Muscle layer of duodenum (tissue), 2 donors: ENCODE results near the gene HSFX2.
"Not testable (repeated sequence)": the region's sequence is repeated elsewhere in the genome, so short reads cannot be mapped to it uniquely, and the experiment has no call there.

Experiments
- H3K27ac ChIP-seq: one replicate; pipeline ENCODE4 v1.7.0; 2013; ENCODE audit warnings: mild to moderate bottlenecking, low read length
- H3K27me3 ChIP-seq: one replicate; pipeline ENCODE4 v1.7.0; 2013; ENCODE audit warnings: low read depth, mild to moderate bottlenecking, control low read depth, low read length
- H3K36me3 ChIP-seq, 2 donors: one replicate each; pipeline ENCODE4 v1.7.0; 2013; ENCODE audit warnings: low read length in 2 of 2, control low read depth in 1 of 2, mild to moderate bottlenecking in 1 of 2; ENCODE audit not compliant: insufficient read depth in 2 of 2, control insufficient read depth in 1 of 2
- H3K4me1 ChIP-seq, 2 donors: one replicate each; pipeline ENCODE4 v1.7.0; 2013; ENCODE audit warnings: low read length in 2 of 2, mild to moderate bottlenecking in 2 of 2, control low read depth in 1 of 2, moderate library complexity in 1 of 2; ENCODE audit not compliant: insufficient read depth in 2 of 2, control insufficient read depth in 1 of 2
- H3K4me3 ChIP-seq, 2 donors: one replicate each; pipeline ENCODE4 v1.7.0; 2013; ENCODE audit warnings: low read length in 2 of 2, low read depth in 1 of 2, mild to moderate bottlenecking in 1 of 2
- H3K9me3 ChIP-seq, 2 donors: one replicate each; pipeline ENCODE4 v1.7.0; 2013; ENCODE audit warnings: low read length in 2 of 2, control low read depth in 1 of 2, mild to moderate bottlenecking in 1 of 2; ENCODE audit not compliant: control insufficient read depth in 1 of 2
- donor health status: healthy.

The HSFX2 gene, protein sequence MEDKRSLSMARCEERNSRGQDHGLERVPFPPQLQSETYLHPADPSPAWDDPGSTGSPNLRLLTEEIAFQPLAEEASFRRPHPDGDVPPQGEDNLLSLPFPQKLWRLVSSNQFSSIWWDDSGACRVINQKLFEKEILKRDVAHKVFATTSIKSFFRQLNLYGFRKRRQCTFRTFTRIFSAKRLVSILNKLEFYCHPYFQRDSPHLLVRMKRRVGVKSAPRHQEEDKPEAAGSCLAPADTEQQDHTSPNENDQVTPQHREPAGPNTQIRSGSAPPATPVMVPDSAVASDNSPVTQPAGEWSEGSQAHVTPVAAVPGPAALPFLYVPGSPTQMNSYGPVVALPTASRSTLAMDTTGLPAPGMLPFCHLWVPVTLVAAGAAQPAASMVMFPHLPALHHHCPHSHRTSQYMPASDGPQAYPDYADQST

GRCh38 chrX:149595214-149595613 is at the start of gene HSFX2:
HSFX2 (minus strand) TSS chrX:149595314; CDS start chrX:149594700, 614 bp downstream.
- not testable (repeated sequence) for H3K27ac ChIP-seq, H3K4me1 ChIP-seq, H3K27me3 ChIP-seq, H3K4me3 ChIP-seq, H3K9me3 ChIP-seq, H3K36me3 ChIP-seq

DNA sequence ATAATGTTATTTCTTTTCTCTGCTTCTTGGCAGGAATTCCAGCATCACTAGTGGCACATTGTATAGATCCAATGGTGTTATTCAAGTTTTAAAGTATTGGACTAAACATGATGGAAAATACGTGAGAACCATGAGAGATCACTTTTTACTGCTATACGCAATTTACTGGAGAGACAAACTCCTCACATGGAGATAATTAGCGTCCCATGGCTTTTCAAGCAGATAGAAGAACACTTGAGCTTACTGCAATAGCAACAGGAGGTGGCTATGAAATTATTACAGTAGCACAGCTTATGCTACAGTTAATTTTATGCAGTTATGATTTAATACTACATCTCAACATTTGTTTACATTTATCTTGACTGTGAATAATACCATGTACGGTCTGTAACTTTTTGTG is 48.4 kb upstream of the HSFX2 start:
- Histone ChIP-seq H3K27me3 (no peaks in the 10 kb centered on the region), H3K4me3 (no peak overlapping the region), H3K36me3 (no peaks in the 10 kb centered on the region), H3K9me3 (no peaks in the 10 kb centered on the region), H3K27ac (no peak overlapping the region), H3K4me1 (no peaks in the 10 kb centered on the region)

DNA sequence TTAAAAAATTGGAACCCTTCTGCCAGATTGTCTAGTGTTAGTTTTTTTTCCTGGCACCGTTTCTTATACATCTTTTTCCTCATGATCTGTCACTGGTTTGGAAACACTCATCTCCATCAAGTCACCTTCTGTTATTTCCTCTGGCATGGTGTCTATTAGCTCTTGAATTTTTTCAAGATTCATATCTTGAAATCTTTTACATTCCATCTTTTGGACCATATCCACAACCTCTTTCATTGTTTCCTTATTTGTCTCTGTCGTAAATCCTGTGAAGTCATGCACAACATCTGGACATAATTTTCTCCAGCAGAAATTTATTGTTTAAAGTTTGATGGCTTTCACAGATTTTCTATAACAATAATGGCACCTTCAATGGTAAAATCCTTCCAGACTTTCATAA is 46.7 kb upstream of the HSFX2 start:
- Histone ChIP-seq H3K4me1 (no peaks in the 10 kb centered on the region), H3K36me3 (no peaks in the 10 kb centered on the region), H3K27ac (no peak overlapping the region), H3K9me3 (no peaks in the 10 kb centered on the region), H3K27me3 (no peaks in the 10 kb centered on the region), H3K4me3 (no peak overlapping the region)

DNA sequence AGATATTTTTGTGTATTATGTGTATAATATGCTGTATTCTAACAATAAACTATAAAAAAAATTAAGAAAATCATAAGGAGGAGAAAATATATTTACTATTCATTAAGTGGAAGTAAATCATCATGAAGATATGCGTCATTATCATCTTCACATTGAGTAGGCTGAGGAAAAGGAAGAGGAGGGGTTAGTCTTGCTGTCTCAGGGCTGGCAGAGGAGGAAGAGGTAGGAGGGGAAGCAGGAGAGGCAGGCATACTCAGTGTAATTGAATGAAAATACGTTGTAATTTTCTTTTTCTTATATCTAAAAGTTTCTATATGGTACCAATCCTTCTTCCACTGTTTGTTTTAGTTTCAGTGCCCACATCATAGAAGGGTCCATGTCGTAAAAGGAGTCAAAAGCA is 46.3 kb upstream of the HSFX2 start:
- H3K4me1 ChIP-seq = no peaks in the 10 kb centered on the region
- no peaks in the 10 kb centered on the region for H3K9me3 ChIP-seq
- H3K36me3 ChIP-seq = no peaks in the 10 kb centered on the region
- H3K27me3 ChIP-seq = no peaks in the 10 kb centered on the region
- H3K27ac ChIP-seq = no peak overlapping the region
- no peak overlapping the region for H3K4me3 ChIP-seq

GRCh38 chrX:149639568-149639967 is 44.5 kb upstream of the HSFX2 start:
- Histone ChIP-seq H3K9me3 (no peaks in the 10 kb centered on the region), H3K27me3 (no peaks in the 10 kb centered on the region), H3K36me3 (no peaks in the 10 kb centered on the region), H3K4me3 (no peak overlapping the region), H3K4me1 (no peaks in the 10 kb centered on the region), H3K27ac (no peak overlapping the region)

DNA sequence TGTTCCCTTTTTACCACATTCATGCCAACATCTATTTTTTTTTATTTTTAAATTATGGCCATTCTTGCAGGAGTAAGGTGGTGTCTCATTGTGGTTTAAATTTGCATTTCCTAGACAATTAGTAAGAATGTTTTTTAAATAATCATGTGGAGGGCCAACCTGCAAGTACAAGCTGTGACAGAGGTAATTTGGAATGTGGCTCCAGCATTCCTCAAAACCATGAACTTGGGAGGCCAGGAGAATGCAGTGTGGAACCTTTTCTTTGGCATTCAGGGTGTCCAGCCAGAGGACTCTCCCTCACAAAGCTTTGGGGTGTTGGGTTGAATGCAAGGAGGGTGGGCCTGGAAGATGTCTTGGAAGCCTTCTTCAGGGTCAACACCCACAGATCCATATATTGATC is 43.7 kb upstream of the HSFX2 start:
- Histone ChIP-seq H3K27me3 (no peaks in the 10 kb centered on the region), H3K9me3 (no peaks in the 10 kb centered on the region), H3K4me3 (no peak overlapping the region), H3K4me1 (no peaks in the 10 kb centered on the region), H3K36me3 (no peaks in the 10 kb centered on the region), H3K27ac (no peak overlapping the region)

- no peak overlapping the region for H3K27ac ChIP-seq
- peaks cover 0 to 11% of the 10 kb centered on the region in 2 donors for H3K4me1 ChIP-seq
- H3K4me3 ChIP-seq = no peak overlapping the region
- no peaks in the 10 kb centered on the region for H3K36me3 ChIP-seq
- H3K9me3 ChIP-seq = no peaks in the 10 kb centered on the region
- no peaks in the 10 kb centered on the region for H3K27me3 ChIP-seq
Observed at GRCh38 chrX:149633511-149633910, 38.4 kb upstream of the HSFX2 start.

DNA sequence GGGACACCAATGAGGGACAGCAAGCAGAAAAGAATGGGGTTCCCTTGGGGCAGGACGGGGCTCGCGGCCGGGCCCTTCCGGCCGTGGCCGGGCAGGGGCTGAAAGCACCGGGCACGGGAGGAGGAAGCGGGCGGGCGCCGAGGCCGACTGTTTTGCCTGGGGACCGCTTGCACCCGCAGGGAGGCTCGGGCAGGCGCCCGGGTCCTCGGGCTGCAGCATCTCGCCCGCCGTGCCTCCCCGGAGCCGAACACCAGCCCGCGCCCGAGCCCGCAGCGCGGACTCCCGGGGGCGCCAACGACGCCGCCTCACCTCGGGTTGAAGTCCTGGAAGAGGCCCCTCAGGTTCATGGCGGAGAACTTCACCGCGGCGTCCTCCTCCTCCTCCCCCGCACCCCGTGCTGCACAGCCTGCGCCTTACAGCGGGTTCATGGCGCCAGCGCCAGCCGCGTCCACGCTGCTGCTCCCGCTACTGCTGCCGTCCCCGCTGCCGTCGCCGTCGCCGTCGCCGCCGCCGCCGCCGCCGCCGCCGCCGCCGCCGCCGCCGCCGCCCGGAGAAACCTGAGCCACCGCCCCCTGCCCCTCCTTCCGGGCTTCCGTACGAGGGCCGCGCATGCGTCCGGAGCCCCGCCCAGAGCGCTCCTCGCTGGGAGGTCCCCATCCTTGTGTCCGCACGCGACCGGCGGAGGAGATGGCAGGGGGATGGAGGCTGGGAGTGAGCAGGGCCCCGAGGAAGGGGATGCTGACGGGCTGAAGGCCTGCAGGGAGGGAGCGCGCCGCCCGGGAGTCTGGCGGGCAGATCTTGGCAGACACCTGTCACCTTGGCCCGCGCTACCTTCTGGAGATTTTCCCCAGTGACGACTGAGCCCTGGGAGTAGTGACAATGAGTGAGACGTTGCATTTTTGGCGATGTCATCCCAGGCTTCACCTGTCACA is 36.4 kb upstream of the HSFX2 start, which contains the start of gene TMEM185A:
TSS of gene TMEM185A (minus strand) at position 559 of the 932 bp plus-strand sequence. CDS start at position 347, 212 bp downstream.
- Histone ChIP-seq H3K4me1 (peaks cover 0 to 11% of the 10 kb centered on the region in 2 donors), H3K4me3 (peak within 1 kb of the TSS; percentile 61 to 75), H3K27me3 (no peaks in the 10 kb centered on the region), H3K36me3 (no peaks in the 10 kb centered on the region), H3K9me3 (no peaks in the 10 kb centered on the region), H3K27ac (peak within 1 kb of the TSS; percentile 5)

DNA sequence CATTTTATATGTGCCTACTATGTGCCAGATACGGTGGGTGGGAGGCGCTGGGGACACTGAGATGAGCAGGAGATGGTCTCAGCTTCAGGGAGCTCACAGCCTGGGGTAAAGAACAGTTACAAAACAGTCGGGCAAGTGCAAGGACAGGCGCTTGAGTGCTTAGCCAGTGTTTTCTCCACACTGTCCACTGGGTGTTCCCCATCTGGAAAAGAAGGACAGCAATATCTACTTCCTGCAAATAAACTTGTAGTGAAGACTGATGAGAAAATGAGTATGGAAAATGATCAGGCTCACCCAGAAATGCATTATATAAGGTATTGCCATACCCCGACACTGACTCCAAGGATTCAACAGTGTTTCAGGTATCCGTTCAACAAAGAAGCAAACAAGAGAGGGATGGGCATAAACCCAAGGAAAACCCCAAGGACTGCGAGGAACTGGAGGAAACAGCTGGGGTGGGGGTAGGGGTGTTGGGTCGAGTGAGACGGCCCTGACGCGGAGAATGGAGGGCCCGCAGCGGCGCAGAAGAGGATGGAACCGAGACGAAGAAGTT is 35.6 kb upstream of the HSFX2 start:
- H3K4me3 ChIP-seq = peak overlapping the region; percentile 61 to 75
- peak overlapping the region; percentile 5 for H3K27ac ChIP-seq

GRCh38 chrX:149629730-149630387 is 34.7 kb upstream of the HSFX2 start:
- no peak overlapping the region for H3K27ac ChIP-seq
- peak overlapping the region; percentile 61 to 75 for H3K4me3 ChIP-seq

More for the DNA sequence above, 35.6 kb upstream of the HSFX2 start:
- H3K4me1 ChIP-seq = peaks cover 0 to 11% of the 10 kb centered on the region in 2 donors
- H3K36me3 ChIP-seq = no peaks in the 10 kb centered on the region
- H3K27me3 ChIP-seq = no peaks in the 10 kb centered on the region
- H3K9me3 ChIP-seq = no peaks in the 10 kb centered on the region

More at GRCh38 chrX:149629730-149630387, 34.7 kb upstream of the HSFX2 start:
- H3K9me3 ChIP-seq = no peaks in the 10 kb centered on the region
- no peaks in the 10 kb centered on the region for H3K27me3 ChIP-seq
- peaks cover 0 to 11% of the 10 kb centered on the region in 2 donors for H3K4me1 ChIP-seq
- H3K36me3 ChIP-seq = no peaks in the 10 kb centered on the region
